GM21786 (cell line): ENCODE results near the gene KDM6A.
A peak's percentile ranks its signal among the peaks of the same experiment; 100 is the strongest.
"Not testable (repeated sequence)": the region's sequence is repeated elsewhere in the genome, so short reads cannot be mapped to it uniquely, and the experiment has no call there.

Experiments used
- ATAC-seq: cut with Tn5 transposase; IDR thresholded peaks from one replicate; pipeline ENCODE4 v1.9.1; 2021; ENCODE audit not compliant: unreplicated experiment

The KDM6A gene

DNA sequence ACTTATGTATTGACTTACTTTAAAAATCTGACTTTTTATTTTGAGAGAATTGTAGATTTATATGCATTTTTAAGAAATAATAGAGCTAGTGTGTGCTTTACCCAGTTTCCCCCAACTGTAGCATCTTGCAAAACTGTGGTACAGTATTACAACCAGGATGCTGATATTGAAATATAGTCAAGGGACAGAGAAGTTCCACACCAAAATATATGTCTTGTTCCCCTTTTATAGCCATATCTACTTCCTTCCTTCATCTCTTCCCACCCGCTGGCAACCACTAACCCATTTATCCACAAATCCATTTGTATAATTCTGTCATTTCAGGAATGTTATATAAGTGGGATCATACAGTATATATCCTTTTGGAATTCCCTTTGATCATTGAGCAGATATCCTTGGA lies 16.8 kb downstream of the KDM6A start:
- no peak for ATAC-seq

GRCh38 chrX:44890247-44890646 lies 17.3 kb downstream of the KDM6A start:
- no peak for ATAC-seq

GRCh38 chrX:44890687-44891086 lies 17.7 kb downstream of the KDM6A start:
- not testable (repeated sequence) for ATAC-seq

DNA sequence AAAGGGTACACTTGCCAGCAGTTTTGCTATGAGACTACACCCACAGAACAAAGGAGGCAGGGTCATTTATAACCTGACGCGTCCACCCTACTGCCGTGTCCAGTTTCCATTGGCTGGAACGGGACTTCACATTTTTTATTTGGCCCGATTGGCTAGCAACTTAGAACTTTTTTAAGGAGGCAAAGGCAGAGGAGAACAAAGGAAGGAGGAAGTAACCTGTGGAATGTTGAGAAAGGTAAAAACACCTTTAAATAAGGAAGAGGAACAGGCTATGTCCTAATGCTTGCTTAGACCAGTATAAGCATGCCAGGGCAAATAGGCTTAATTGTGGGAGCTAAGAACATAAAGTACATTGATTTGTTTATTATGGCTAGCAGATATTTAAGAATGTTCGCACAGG lies 18.7 kb downstream of the KDM6A start:
- ATAC-seq: no peak

DNA sequence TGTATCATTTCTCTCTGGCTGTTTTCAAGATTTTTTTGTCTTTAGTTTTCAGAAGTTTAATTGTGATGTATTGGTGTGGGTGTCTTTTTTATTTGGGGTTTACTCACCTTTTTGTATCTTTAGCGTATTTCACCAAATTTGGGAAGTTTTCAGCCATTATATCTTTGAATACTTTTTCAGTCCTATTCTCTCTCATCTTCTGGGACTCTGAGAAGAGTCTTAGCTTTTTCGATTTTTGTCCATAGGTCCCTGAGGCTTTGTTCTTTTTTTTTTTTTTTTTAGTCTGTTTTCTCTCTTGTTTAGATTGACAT lies 23.8 kb downstream of the KDM6A start:
- no peak for ATAC-seq

DNA sequence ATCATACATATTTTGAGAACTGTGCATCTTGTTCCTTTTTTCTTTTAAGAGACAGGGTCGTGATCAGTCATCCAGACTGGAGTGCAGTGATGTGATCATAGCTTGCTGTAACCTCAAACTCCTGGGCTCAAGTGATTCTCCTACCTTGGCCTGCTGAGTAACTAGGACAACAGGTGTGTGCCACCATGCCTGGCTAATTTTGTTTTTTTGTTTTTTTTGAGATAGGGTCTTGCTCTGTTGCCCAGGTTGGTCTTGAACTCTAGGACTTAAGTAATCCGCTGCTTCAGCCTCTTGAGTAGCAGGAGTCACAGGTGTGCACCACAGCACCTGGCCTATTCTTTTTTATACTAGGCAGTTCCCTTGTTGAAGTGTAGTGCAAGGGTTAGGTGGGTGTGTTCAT lies 24.6 kb downstream of the KDM6A start:
- no peak for ATAC-seq

GRCh38 chrX:44898411-44899221 lies 25.6 kb downstream of the KDM6A start:
- ATAC-seq: peak; percentile 43

DNA sequence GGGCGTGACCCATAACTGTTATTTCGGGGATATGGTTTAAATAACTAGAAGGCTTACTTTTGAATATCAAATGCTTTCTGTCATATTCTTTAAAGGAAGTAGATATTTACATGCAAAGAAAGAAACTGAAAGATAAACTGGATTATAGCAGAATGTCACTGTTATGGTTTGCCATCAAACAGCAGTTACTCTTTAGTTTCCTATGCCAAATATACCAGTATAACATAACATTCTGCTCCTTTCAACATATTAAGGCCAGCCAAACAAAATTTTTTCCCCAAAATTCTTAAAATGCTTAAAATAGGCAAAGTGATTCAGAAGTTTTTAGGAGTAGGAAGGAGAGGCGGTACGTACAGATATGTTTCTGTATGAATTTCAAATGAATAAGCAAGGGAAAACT lies 27.0 kb downstream of the KDM6A start:
- no peak for ATAC-seq

DNA sequence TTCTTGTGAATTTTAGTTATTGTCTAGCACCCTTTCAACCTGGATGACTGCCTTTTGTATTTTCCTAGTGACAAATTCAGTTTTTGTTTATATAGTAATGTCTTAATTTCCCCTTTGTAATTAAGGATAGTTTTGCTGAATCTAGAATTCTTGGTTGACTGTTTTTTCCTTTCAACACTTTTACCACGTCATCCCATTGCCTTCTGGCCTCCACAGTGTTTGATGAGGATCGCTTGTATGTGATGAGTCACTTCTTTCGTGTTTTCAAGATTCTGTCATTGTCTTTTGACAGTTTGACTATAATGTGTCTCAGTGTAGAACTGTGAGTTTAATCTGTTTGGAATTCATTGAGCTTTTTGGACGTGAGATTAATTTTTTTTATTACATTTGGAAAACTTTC lies 30.1 kb downstream of the KDM6A start:
- ATAC-seq: no peak

- ATAC-seq: peak; percentile 28
Measured at GRCh38 chrX:44903830-44904530, 31.0 kb downstream of the KDM6A start.

DNA sequence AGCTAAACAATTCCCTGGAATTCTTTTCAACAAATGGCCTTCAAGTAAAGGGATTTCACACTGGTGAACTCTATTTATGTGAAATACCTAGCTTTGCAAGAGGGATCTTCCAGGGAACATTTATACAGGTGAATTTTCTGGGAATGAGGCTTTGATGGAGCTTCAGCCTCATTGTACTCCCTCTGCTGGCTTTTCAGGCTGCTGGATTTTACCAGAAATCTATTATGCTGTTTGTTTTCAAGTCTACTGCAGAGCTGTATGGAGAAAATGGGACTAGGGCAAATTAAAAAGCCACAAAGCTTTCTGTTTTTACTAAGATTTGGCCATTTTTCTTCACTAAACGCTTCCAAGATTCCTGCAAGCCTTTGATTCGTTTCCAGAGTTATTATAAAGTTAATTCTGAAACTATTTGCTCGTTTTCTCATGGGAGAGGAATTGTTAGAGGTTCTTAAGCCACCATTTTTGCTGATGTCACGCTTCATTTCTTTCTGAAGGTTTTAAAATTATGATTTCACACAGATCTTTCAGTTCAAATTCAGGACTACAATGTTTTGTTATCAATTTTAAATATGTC lies 31.6 kb downstream of the KDM6A start:
- no peak for ATAC-seq

- ATAC-seq: peak; percentile 60
Measured at GRCh38 chrX:44906041-44906440, 33.1 kb downstream of the KDM6A start.

DNA sequence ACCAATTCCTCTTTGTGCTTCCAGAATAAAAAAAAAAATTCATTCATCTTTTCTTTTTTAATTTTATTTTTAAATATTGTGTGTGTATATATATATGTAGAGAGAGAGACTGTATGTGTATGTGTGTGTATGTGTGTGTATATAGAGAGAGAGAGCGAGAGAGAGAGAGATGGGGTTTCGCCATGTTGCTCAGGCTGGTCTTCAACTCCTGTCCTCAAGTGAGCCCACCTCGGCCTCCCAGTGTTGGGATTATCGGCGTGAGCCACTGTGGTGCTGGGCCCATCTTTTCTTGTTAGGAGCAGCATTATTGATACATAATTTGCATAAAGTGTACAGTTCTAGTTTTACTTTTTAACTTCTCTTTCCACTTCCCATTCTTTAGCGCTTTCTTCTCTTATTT lies 33.6 kb downstream of the KDM6A start:
- ATAC-seq: no peak

GRCh38 chrX:44908153-44908552 lies 35.2 kb downstream of the KDM6A start:
- ATAC-seq: no peak

GRCh38 chrX:44908827-44909226 lies 35.8 kb downstream of the KDM6A start:
- no peak for ATAC-seq

DNA sequence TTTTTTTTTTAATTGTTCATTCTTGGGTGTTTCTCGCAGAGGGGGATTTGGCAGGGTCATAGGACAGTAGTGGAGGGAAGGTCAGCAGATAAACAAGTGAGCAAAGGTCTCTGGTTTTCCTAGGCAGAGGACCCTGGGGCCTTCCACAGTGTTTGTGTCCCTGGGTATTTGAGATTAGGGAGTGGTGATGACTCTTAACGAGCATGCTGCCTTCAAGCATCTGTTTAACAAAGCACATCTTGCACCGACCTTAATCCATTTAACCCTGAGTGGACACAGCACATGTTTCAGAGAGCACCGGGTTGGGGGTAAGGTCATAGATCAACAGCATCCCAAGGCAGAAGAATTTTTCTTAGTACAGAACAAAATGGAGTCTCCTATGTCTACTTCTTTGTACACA lies 37.5 kb downstream of the KDM6A start:
- ATAC-seq: not testable (repeated sequence)

GRCh38 chrX:44911074-44911600 lies 38.1 kb downstream of the KDM6A start:
- not testable (repeated sequence) for ATAC-seq

DNA sequence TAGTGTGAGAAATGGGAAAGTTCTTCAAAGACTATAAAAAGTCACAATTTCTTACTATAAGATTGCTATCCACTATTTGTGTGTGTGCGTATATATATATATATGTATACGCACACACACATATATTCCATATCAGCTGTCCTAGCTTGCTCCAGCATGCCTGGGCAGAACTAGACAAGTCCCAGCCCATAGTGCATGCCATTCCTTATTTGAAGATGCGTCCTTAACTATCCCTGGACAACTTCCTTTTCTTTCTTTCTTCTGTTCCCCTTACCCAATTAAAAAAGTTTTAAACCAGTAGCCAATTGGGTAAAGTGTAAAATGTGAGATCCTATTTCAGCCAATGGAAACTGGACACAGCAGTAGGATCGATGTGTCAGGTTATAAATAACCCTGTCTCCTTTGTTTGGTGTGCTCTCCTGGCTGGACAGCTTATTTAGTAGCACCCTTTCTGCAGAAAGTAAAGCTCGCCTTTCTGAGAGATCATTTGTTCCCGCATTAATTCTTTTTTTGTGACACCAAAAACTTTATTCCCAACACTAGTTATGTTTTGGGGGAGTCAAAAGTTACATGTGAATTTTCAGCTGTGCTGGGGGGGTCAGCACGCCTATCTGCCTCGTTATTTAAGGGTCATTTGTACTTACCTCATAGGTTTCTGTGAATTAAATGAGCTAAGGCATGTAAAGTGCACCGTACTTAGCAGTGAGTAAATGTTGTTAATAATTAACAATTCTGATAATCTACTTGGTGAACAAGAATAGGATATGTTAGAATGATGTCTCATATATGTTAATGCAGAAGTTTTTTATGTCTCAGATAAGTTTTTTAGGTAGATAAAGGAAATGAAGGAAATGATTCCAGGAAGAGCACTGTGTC lies 40.9 kb downstream of the KDM6A start:
- peak; percentile 41 for ATAC-seq

GRCh38 chrX:44914532-44915198 lies 41.7 kb downstream of the KDM6A start:
- ATAC-seq: peak; percentile 84

DNA sequence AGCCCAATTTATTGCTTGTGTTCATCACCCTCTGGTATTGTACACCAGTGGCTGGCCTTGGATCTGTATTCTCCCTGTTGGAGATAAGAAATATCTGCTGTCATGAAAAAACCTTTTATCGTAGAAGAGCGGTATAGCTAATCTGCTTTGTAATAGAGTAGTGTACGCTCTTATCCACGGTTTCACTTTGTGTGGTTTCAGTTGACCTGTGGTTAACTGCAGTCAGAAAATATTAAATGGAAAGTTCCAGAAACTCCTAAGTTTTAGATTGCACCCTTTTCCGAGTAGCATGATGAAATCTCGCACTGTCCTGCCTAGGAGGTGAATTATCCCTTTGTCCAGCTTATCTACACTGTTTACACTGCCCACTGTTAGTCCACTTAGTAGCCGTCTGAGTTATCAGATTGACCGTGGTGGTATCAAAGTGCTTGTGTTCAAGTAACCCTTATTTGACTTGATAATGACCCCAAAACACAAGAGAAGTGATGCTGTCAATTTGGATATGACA lies 42.4 kb downstream of the KDM6A start:
- no peak for ATAC-seq
